ENCODE results near the gene KCNJ6.

The KCNJ6 gene

DNA sequence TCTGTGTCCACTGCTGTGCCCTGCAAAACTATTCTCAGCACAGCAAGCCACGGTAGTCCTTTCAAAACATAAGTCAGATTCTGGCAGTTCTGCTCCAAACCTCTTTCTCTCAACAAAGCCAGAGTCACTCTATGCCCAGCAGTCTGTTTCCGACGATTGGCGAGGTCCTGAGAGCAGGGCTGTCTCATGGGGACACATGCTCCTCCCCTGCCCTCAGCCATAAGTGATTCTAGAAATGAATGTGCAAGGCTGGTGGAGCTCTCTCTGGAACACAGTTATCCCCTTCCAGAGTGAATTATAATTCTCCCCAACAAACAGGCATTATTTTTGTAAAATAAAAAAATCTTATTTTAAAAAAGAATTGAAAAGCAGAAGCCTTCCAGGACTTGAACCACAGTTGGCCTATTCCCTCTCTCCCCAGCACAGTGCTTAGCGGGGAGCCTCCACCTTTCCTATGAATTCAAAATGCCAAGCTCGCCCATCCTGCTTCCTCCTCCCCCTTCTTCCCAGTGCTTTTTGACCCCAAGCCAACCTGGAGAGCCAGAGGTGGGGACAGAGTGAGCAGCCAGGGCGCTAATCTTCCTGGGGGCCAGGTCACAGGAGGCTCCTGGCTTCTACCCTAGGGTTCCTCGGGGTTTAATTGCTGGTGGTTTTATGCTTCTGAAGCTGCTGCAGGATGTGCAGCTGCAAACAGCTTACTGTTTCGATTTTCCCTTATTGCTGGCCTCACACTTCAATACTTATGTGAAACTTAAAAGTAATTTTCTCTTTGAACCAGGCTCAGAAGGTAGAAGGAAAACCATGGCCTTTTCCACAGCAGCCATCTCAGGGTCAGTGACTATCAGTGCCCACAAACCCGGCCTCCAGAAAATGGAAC lies 41.1 kb downstream of the KCNJ6 start:
- H2BK120ac ChIP-seq (ENCODE audit: low read depth, low read length) = peak overlapping the region; percentile 50
- no peak overlapping the region for H3K4me2 ChIP-seq (ENCODE audit: low read length, poor library complexity, severe bottlenecking)
- H3K79me1 ChIP-seq (replicated peaks; ENCODE audit: low read length, poor library complexity, severe bottlenecking) = peaks cover 7% of the 10 kb centered on the region
- H2BK12ac ChIP-seq (ENCODE audit: low read length in 2 of 2) = peak overlapping the region in 1 of 2 experiments; percentile 57
- H3K23ac ChIP-seq (ENCODE audit: low read length in 2 of 2) = no peak overlapping the region
- no peak overlapping the region for H2AFZ ChIP-seq (ENCODE audit: low read depth, low read length)
- H3K9ac ChIP-seq (ENCODE audit: low read length) = no peak overlapping the region
- H4K8ac ChIP-seq (ENCODE audit: low read length) = peak overlapping the region; percentile 27
- peak overlapping the region; percentile 85 for H2AK5ac ChIP-seq (ENCODE audit: low read length, severe bottlenecking)
- peak overlapping the region in 1 of 2 experiments; percentile 2 for H3K14ac ChIP-seq (ENCODE audit: low read length in 2 of 2)
- H4K91ac ChIP-seq (ENCODE audit: low read length) = no peak overlapping the region
- H2BK5ac ChIP-seq (ENCODE audit: low read depth, low read length, poor library complexity, severe bottlenecking) = no peak overlapping the region
- peaks cover 0 to 26% of the 10 kb centered on the region in 2 experiments for H3K27me3 ChIP-seq (ENCODE audit: control insufficient read depth in 1 of 2, insufficient read depth in 1 of 2, low read length in 2 of 2)
- H3K36me3 ChIP-seq (ENCODE audit: control insufficient read depth in 1 of 2, insufficient read depth in 2 of 2, low read depth in 1 of 2, low read length in 2 of 2) = no peaks in the 10 kb centered on the region
- H3K9me3 ChIP-seq (ENCODE audit: control insufficient read depth, low read length) = no peaks in the 10 kb centered on the region
- no peak for DNase-seq
- peak overlapping the region in 1 of 2 experiments; percentile 66 for H3K4ac ChIP-seq (ENCODE audit: low read depth in 1 of 2, low read length in 2 of 2)
- H3K4me3 ChIP-seq (ENCODE audit: insufficient read depth in 1 of 2, low read depth in 1 of 2, low read length in 2 of 2) = no peak overlapping the region
- 87% methylated on average over 10 of the region's 10 CpGs for WGBS
- H3K18ac ChIP-seq (ENCODE audit: low read depth in 1 of 2, low read length in 2 of 2) = peak overlapping the region; percentile 19 to 61
- H3K27ac ChIP-seq (ENCODE audit: low read length, poor library complexity, severe bottlenecking) = peak overlapping the region; percentile 63
- peaks cover 28% of the 10 kb centered on the region for H3K4me1 ChIP-seq (ENCODE audit: control insufficient read depth, insufficient read depth, low read depth, low read length)
- peak overlapping the region; percentile 75 for H2BK15ac ChIP-seq (ENCODE audit: low read depth, poor library complexity, severe bottlenecking)

DNA sequence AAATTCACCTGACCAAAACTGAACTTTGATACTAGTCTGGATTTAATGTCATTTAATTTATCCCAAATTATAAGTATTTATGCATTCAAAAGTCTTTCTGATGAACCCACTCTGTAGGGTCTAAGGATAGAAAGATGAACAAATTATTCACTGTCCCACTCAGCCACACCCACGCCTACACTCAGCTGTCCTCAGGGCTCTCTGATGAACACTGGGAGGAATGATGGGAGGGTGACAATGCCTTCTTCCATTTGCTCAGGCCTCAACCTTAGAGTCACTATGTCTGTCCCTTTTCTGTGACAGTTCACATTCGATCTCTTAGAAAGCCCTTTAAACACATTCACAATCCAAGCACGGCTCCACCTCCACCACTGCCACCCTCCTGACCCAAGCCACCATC lies 41.8 kb downstream of the KCNJ6 start:
- Histone ChIP-seq H3K79me1 (replicated peaks; ENCODE audit: low read length, poor library complexity, severe bottlenecking) (peaks cover 7% of the 10 kb centered on the region), H4K91ac (ENCODE audit: low read length) (no peak overlapping the region), H3K23ac (ENCODE audit: low read length in 2 of 2) (no peak overlapping the region), H2BK5ac (ENCODE audit: low read depth, low read length, poor library complexity, severe bottlenecking) (no peak overlapping the region), H2AFZ (ENCODE audit: low read depth, low read length) (no peak overlapping the region), H2BK120ac (ENCODE audit: low read depth, low read length) (peak overlapping the region; percentile 50), H3K9me3 (ENCODE audit: control insufficient read depth, low read length) (no peaks in the 10 kb centered on the region), H2BK12ac (ENCODE audit: low read length in 2 of 2) (peak overlapping the region in 1 of 2 experiments; percentile 4), H3K18ac (ENCODE audit: low read depth in 1 of 2, low read length in 2 of 2) (peak overlapping the region; percentile 3 to 19), H3K27ac (ENCODE audit: low read length, poor library complexity, severe bottlenecking) (no peak overlapping the region), H3K4me3 (ENCODE audit: insufficient read depth in 1 of 2, low read depth in 1 of 2, low read length in 2 of 2) (no peak overlapping the region), H4K8ac (ENCODE audit: low read length) (no peak overlapping the region), H3K9ac (ENCODE audit: low read length) (no peak overlapping the region), H3K14ac (ENCODE audit: low read length in 2 of 2) (peak overlapping the region in 1 of 2 experiments; percentile 58), H3K4me1 (ENCODE audit: control insufficient read depth, insufficient read depth, low read depth, low read length) (peaks cover 28% of the 10 kb centered on the region), H3K27me3 (ENCODE audit: control insufficient read depth in 1 of 2, insufficient read depth in 1 of 2, low read length in 2 of 2) (peaks cover 0 to 24% of the 10 kb centered on the region in 2 experiments), H3K4ac (ENCODE audit: low read depth in 1 of 2, low read length in 2 of 2) (peak overlapping the region in 1 of 2 experiments; percentile 66), H3K4me2 (ENCODE audit: low read length, poor library complexity, severe bottlenecking) (no peak overlapping the region), H2BK15ac (ENCODE audit: low read depth, poor library complexity, severe bottlenecking) (peak overlapping the region; percentile 44), H3K36me3 (ENCODE audit: control insufficient read depth in 1 of 2, insufficient read depth in 2 of 2, low read depth in 1 of 2, low read length in 2 of 2) (no peaks in the 10 kb centered on the region), H2AK5ac (ENCODE audit: low read length, severe bottlenecking) (peak overlapping the region; percentile 85)
- WGBS = 63% methylated on average over 3 of the region's 3 CpGs
- no peak for DNase-seq

GRCh38 chr21:37873655-37874054 lies 42.6 kb downstream of the KCNJ6 start:
- no peak overlapping the region for H2BK15ac ChIP-seq (ENCODE audit: low read depth, poor library complexity, severe bottlenecking)
- H3K4me1 ChIP-seq (ENCODE audit: control insufficient read depth, insufficient read depth, low read depth, low read length) = peaks cover 27% of the 10 kb centered on the region
- no peak overlapping the region for H3K9ac ChIP-seq (ENCODE audit: low read length)
- H2AK5ac ChIP-seq (ENCODE audit: low read length, severe bottlenecking) = peak overlapping the region; percentile 19
- no peak overlapping the region for H3K4me2 ChIP-seq (ENCODE audit: low read length, poor library complexity, severe bottlenecking)
- H3K23ac ChIP-seq (ENCODE audit: low read length in 2 of 2) = no peak overlapping the region
- no peaks in the 10 kb centered on the region for H3K9me3 ChIP-seq (ENCODE audit: control insufficient read depth, low read length)
- no peak overlapping the region for H3K4ac ChIP-seq (ENCODE audit: low read depth in 1 of 2, low read length in 2 of 2)
- H2BK5ac ChIP-seq (ENCODE audit: low read depth, low read length, poor library complexity, severe bottlenecking) = no peak overlapping the region
- no peaks in the 10 kb centered on the region for H3K36me3 ChIP-seq (ENCODE audit: control insufficient read depth in 1 of 2, insufficient read depth in 2 of 2, low read depth in 1 of 2, low read length in 2 of 2)
- no peak for DNase-seq
- peaks cover 0 to 19% of the 10 kb centered on the region in 2 experiments for H3K27me3 ChIP-seq (ENCODE audit: control insufficient read depth in 1 of 2, insufficient read depth in 1 of 2, low read length in 2 of 2)
- H3K4me3 ChIP-seq (ENCODE audit: insufficient read depth in 1 of 2, low read depth in 1 of 2, low read length in 2 of 2) = no peak overlapping the region
- H2AFZ ChIP-seq (ENCODE audit: low read depth, low read length) = no peak overlapping the region
- no peak overlapping the region for H3K14ac ChIP-seq (ENCODE audit: low read length in 2 of 2)
- H3K18ac ChIP-seq (ENCODE audit: low read depth in 1 of 2, low read length in 2 of 2) = no peak overlapping the region
- no peak overlapping the region for H3K27ac ChIP-seq (ENCODE audit: low read length, poor library complexity, severe bottlenecking)
- H2BK120ac ChIP-seq (ENCODE audit: low read depth, low read length) = no peak overlapping the region
- H2BK12ac ChIP-seq (ENCODE audit: low read length in 2 of 2) = no peak overlapping the region
- no peak overlapping the region for H4K91ac ChIP-seq (ENCODE audit: low read length)
- H3K79me1 ChIP-seq (replicated peaks; ENCODE audit: low read length, poor library complexity, severe bottlenecking) = peaks cover 7% of the 10 kb centered on the region
- WGBS = 55% methylated on average over 3 of the region's 3 CpGs
- no peak overlapping the region for H4K8ac ChIP-seq (ENCODE audit: low read length)

DNA sequence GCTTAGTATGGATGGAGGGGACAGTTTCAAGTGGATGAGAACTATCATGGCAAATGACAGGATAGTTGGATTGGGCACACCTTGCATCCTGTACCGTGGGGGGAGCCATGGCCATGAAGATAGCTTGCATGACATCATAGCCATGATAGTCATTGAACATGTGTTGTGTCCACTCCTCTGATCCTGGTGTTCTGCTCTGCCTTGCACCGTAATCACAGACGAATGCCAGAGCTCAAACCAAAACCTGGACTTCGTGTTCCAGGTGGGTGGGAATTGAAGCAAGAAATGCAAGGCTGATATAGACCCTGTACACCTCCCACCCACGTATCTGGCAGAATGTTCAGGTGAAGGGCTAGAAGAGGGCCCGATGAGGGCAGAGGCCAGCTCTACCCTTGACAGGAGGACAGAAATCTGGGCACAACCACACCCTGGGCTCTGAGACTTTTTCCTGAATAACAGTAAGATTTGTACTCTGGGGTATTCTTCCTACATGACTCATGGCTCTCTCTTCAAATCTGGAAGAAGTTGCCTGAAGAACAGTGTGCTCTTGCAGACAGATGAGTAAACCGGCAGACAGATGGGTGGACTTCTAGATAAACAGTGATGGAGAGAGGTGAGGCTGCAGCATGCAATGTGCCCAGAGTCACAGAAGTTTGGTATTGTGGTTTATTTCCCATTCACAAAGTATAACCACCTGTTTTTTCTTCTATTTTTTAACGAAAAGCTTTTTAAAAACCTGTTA lies 45.0 kb downstream of the KCNJ6 start:
- peak overlapping the region in 1 of 2 experiments; percentile 75 for H3K4ac ChIP-seq (ENCODE audit: low read depth in 1 of 2, low read length in 2 of 2)
- H2BK5ac ChIP-seq (ENCODE audit: low read depth, low read length, poor library complexity, severe bottlenecking) = peak overlapping the region; percentile 63
- no peak overlapping the region for H3K9ac ChIP-seq (ENCODE audit: low read length)
- H3K9me3 ChIP-seq (ENCODE audit: control insufficient read depth, low read length) = no peaks in the 10 kb centered on the region
- no peak overlapping the region for H3K4me2 ChIP-seq (ENCODE audit: low read length, poor library complexity, severe bottlenecking)
- 65% methylated on average over 4 of the region's 8 CpGs for WGBS
- H3K36me3 ChIP-seq (ENCODE audit: control insufficient read depth in 1 of 2, insufficient read depth in 2 of 2, low read depth in 1 of 2, low read length in 2 of 2) = no peaks in the 10 kb centered on the region
- peak; percentile 86 for DNase-seq
- H3K14ac ChIP-seq (ENCODE audit: low read length in 2 of 2) = peak overlapping the region in 1 of 2 experiments; percentile 53
- peaks cover 19% of the 10 kb centered on the region for H3K4me1 ChIP-seq (ENCODE audit: control insufficient read depth, insufficient read depth, low read depth, low read length)
- peaks cover 0 to 13% of the 10 kb centered on the region in 2 experiments for H3K27me3 ChIP-seq (ENCODE audit: control insufficient read depth in 1 of 2, insufficient read depth in 1 of 2, low read length in 2 of 2)
- peak overlapping the region in 1 of 2 experiments; percentile 75 for H3K23ac ChIP-seq (ENCODE audit: low read length in 2 of 2)
- peak overlapping the region; percentile 62 for H3K27ac ChIP-seq (ENCODE audit: low read length, poor library complexity, severe bottlenecking)
- peaks cover 10% of the 10 kb centered on the region for H3K79me1 ChIP-seq (replicated peaks; ENCODE audit: low read length, poor library complexity, severe bottlenecking)
- H2AFZ ChIP-seq (ENCODE audit: low read depth, low read length) = no peak overlapping the region
- H2BK12ac ChIP-seq (ENCODE audit: low read length in 2 of 2) = peak overlapping the region; percentile 69 to 87
- peak overlapping the region; percentile 92 for H3K18ac ChIP-seq (ENCODE audit: low read depth in 1 of 2, low read length in 2 of 2)
- peak overlapping the region; percentile 12 for H2BK120ac ChIP-seq (ENCODE audit: low read depth, low read length)
- H2BK15ac ChIP-seq (ENCODE audit: low read depth, poor library complexity, severe bottlenecking) = no peak overlapping the region
- peak overlapping the region; percentile 74 for H4K8ac ChIP-seq (ENCODE audit: low read length)
- peak overlapping the region; percentile 77 for H4K91ac ChIP-seq (ENCODE audit: low read length)
- no peak overlapping the region for H3K4me3 ChIP-seq (ENCODE audit: insufficient read depth in 1 of 2, low read depth in 1 of 2, low read length in 2 of 2)
- peak overlapping the region; percentile 95 for H2AK5ac ChIP-seq (ENCODE audit: low read length, severe bottlenecking)

All from mesenchymal stem cell (in vitro differentiated cells and primary cell).